GM23248 (cell line): ENCODE measurements around the gene GNA14. TPM values are rescaled to one million over a fixed set of nuclear protein-coding genes. Genes with fewer than 3 reads are reported as not detected.
A peak's percentile ranks its signal among the peaks of the same experiment; 100 is the strongest.

ENCODE experiments used
- DNase-seq: peaks from one replicate; pipeline ENCODE4 v3.0.0-alpha.2; 2015
- H2AFZ ChIP-seq: fragments of 200-600 bp; sonication (generic); 2 replicates; pipeline ENCODE4 v1.6.1; 2016; ENCODE audit warnings: antibody characterized with exemption
- H3F3A ChIP-seq: fragments of 200-600 bp; sonication (generic); 2 replicates; pipeline ENCODE4 v1.6.1; 2016; ENCODE audit warnings: mild to moderate bottlenecking, antibody characterized with exemption, mixed run types; ENCODE audit not compliant: insufficient read depth
- H3K27ac ChIP-seq: fragments of 200-600 bp; sonication (generic); 2 replicates; pipeline ENCODE4 v1.5.1; 2016; ENCODE audit warnings: mild to moderate bottlenecking
- H3K27me3 ChIP-seq: fragments of 200-600 bp; sonication (generic); replicated peaks from 2 replicates; pipeline ENCODE4 v1.6.1; 2016; ENCODE audit warnings: mild to moderate bottlenecking; ENCODE audit not compliant: insufficient read depth
- H3K36me3 ChIP-seq: fragments of 200-600 bp; sonication (generic); 2 replicates; pipeline ENCODE4 v1.6.1; 2016; ENCODE audit warnings: low read depth, mild to moderate bottlenecking
- H3K4me1 ChIP-seq: fragments of 200-600 bp; sonication (generic); 2 replicates; pipeline ENCODE4 v1.6.1; 2016; ENCODE audit warnings: mild to moderate bottlenecking; ENCODE audit not compliant: insufficient read depth
- H3K4me2 ChIP-seq: fragments of 200-600 bp; sonication (generic); one replicate; pipeline ENCODE4 v1.6.1; 2016; ENCODE audit warnings: mild to moderate bottlenecking; ENCODE audit not compliant: unreplicated experiment
- H3K4me3 ChIP-seq: fragments of 200-600 bp; sonication (generic); 2 replicates; pipeline ENCODE4 v1.5.1; 2016; ENCODE audit warnings: mild to moderate bottlenecking
- H3K79me2 ChIP-seq: fragments of 200-600 bp; sonication (generic); 2 replicates; pipeline ENCODE4 v1.6.1; 2016; ENCODE audit warnings: mild to moderate bottlenecking; ENCODE audit not compliant: insufficient read depth
- H3K9ac ChIP-seq: fragments of 200-600 bp; sonication (generic); 2 replicates; pipeline ENCODE4 v1.6.1; 2016; ENCODE audit warnings: mild to moderate bottlenecking
- H3K9me2 ChIP-seq: fragments of 200-600 bp; sonication (generic); 2 replicates; pipeline ENCODE4 v1.6.1; 2016; ENCODE audit warnings: mixed run types, mild to moderate bottlenecking, moderate library complexity; ENCODE audit not compliant: insufficient read depth
- H3K9me3 ChIP-seq: fragments of 200-600 bp; sonication (generic); one replicate; pipeline ENCODE4 v1.6.1; 2017; ENCODE audit warnings: low read depth
- H4K20me1 ChIP-seq: fragments of 200-600 bp; sonication (generic); 2 replicates; pipeline ENCODE4 v1.6.0; 2016; ENCODE audit not compliant: insufficient read depth
- EZH2 ChIP-seq: fragments of 200-600 bp; sonication (generic); IDR thresholded peaks from 2 replicates; pipeline ENCODE4 v1.6.1; 2018; ENCODE audit warnings: antibody characterized with exemption, mild to moderate bottlenecking; ENCODE audit not compliant: insufficient read depth, poor library complexity, severe bottlenecking
- EZH2phosphoT487 ChIP-seq: fragments of 200-600 bp; sonication (generic); IDR thresholded peaks from 2 replicates; pipeline ENCODE4 v1.6.1; 2018; ENCODE audit warnings: antibody characterized with exemption, moderate library complexity, mild to moderate bottlenecking, low read depth; ENCODE audit not compliant: insufficient read depth
- WGBS, 2 experiments: methylation state at CpG; one replicate each; pipeline ENCODE4 v1.1.6; 2015 to 2017; ENCODE audit warnings: low lambda C conversion rate in 2 of 2, low coverage in 1 of 2; ENCODE audit errors: missing lambda C conversion rate in 2 of 2; 5-methylcytosine and 5-hydroxymethylcytosine counted together
- in situ Hi-C: fragments of 300-500 bp; cut with MboI; formaldehyde crosslinking; loops from 2 replicates; pipeline ENCODE4 v1.15.0; 2020
- polyA plus RNA-seq: library from polyadenylated mRNA; unstranded; fragments of >200 nt; fragmentation: Nextera tagmentation; extraction: Ambion mirVana; gene quantifications from 2 replicates; pipeline ENCODE4 v1.2.1, GENCODE V29; 2016
- total RNA-seq: library from RNA; depleted of rRNA; stranded (reverse); fragments of >200 nt; shearing (Covaris generic); gene quantifications from 2 replicates; pipeline ENCODE4 v1.2.3, GENCODE V29; 2014

The GNA14 gene
- total and polyA plus RNA-seq, 2 experiments from 2014 or later, result 0.11 to 0.24 TPM

GRCh38 chr9:77507212-77507961 lies 140.7 kb downstream of the GNA14 start:
- no peaks in the 10 kb centered on the region for H3K36me3 ChIP-seq
- no peaks in the 10 kb centered on the region for H3K27me3 ChIP-seq
- H3K27ac ChIP-seq, result no peak overlapping the region
- no peak for TF ChIP-seq EZH2
- no peak for TF ChIP-seq EZH2phosphoT487
- H2AFZ ChIP-seq, result no peak overlapping the region
- no peaks in the 10 kb centered on the region for H4K20me1 ChIP-seq
- no peak overlapping the region for H3K4me2 ChIP-seq
- DNase-seq, result no peak
- H3F3A ChIP-seq, result no peaks in the 10 kb centered on the region
- H3K9me3 ChIP-seq, result no peaks in the 10 kb centered on the region
- in situ Hi-C loops, result no loop called here
- H3K4me1 ChIP-seq, result no peaks in the 10 kb centered on the region
- H3K4me3 ChIP-seq, result no peak overlapping the region
- H3K9ac ChIP-seq, result no peak overlapping the region
- no peaks in the 10 kb centered on the region for H3K79me2 ChIP-seq
- WGBS, 2 experiments, result 73 to 77% methylated on average over 7 of the region's 7 CpGs
- H3K9me2 ChIP-seq, result no peaks in the 10 kb centered on the region

GRCh38 chr9:77505232-77505631 lies 142.9 kb downstream of the GNA14 start:
- no peak overlapping the region for H3K9ac ChIP-seq
- TF ChIP-seq EZH2phosphoT487 (no peak), EZH2 (no peak)
- H3K36me3 ChIP-seq, result no peaks in the 10 kb centered on the region
- no peaks in the 10 kb centered on the region for H3K4me1 ChIP-seq
- no peaks in the 10 kb centered on the region for H4K20me1 ChIP-seq
- H2AFZ ChIP-seq, result no peak overlapping the region
- no peak overlapping the region for H3K27ac ChIP-seq
- H3K9me2 ChIP-seq, result no peaks in the 10 kb centered on the region
- DNase-seq, result no peak
- H3K27me3 ChIP-seq, result no peaks in the 10 kb centered on the region
- 64 to 74% methylated on average over 5 of the region's 5 CpGs for WGBS, 2 experiments
- in situ Hi-C loops, result no loop called here
- H3K79me2 ChIP-seq, result no peaks in the 10 kb centered on the region
- no peaks in the 10 kb centered on the region for H3K9me3 ChIP-seq
- H3F3A ChIP-seq, result no peaks in the 10 kb centered on the region
- no peak overlapping the region for H3K4me2 ChIP-seq
- no peak overlapping the region for H3K4me3 ChIP-seq

- H3K27ac ChIP-seq, result no peak overlapping the region
- TF ChIP-seq EZH2phosphoT487, result no peak
- no peaks in the 10 kb centered on the region for H4K20me1 ChIP-seq
- H3K4me3 ChIP-seq, result no peak overlapping the region
- H3F3A ChIP-seq, result no peaks in the 10 kb centered on the region
- H3K4me2 ChIP-seq, result no peak overlapping the region
- in situ Hi-C loops, result no loop called here
- no peaks in the 10 kb centered on the region for H3K79me2 ChIP-seq
- no peak overlapping the region for H2AFZ ChIP-seq
- no peaks in the 10 kb centered on the region for H3K27me3 ChIP-seq
- WGBS, 2 experiments, result 45 to 54% methylated on average over 3 of the region's 3 CpGs
- no peaks in the 10 kb centered on the region for H3K9me2 ChIP-seq
- H3K9ac ChIP-seq, result no peak overlapping the region
- H3K4me1 ChIP-seq, result no peaks in the 10 kb centered on the region
- H3K9me3 ChIP-seq, result no peaks in the 10 kb centered on the region
- DNase-seq, result peak; percentile 44
- H3K36me3 ChIP-seq, result no peaks in the 10 kb centered on the region
These were observed 145.6 kb downstream of the GNA14 start for GRCh38 chr9:77502568-77502967.

- no peaks in the 10 kb centered on the region for H3K9me3 ChIP-seq
These were observed 149.2 kb downstream of the GNA14 start for GRCh38 chr9:77498891-77499290.

More at GRCh38 chr9:77498891-77499290, 149.2 kb downstream of the GNA14 start:
- WGBS, 2 experiments, result 20 to 30% methylated on average over 1 of the region's 1 CpG
- no peak overlapping the region for H3K4me3 ChIP-seq
- no peaks in the 10 kb centered on the region for H3K79me2 ChIP-seq
- no peaks in the 10 kb centered on the region for H3K27me3 ChIP-seq
- no peak overlapping the region for H2AFZ ChIP-seq
- in situ Hi-C loops, result no loop called here
- H4K20me1 ChIP-seq, result no peaks in the 10 kb centered on the region
- H3K27ac ChIP-seq, result no peak overlapping the region
- peaks cover 23% of the 10 kb centered on the region for H3F3A ChIP-seq
- H3K9me2 ChIP-seq, result no peaks in the 10 kb centered on the region
- no peak for TF ChIP-seq EZH2phosphoT487
- TF ChIP-seq EZH2, result no peak
- H3K36me3 ChIP-seq, result no peaks in the 10 kb centered on the region
- no peak for DNase-seq
- no peak overlapping the region for H3K4me2 ChIP-seq
- no peak overlapping the region for H3K9ac ChIP-seq
- H3K4me1 ChIP-seq, result peaks cover 18% of the 10 kb centered on the region
